LNCAP (cell line): ENCODE results near the gene ECE2.

Source experiments
- TF ChIP-seq, protein P1 (sequence below): fragments of 450-650 bp; IDR thresholded peaks from 2 replicates; pipeline ENCODE4 v1.5.1; 2017; ENCODE audit warnings: mild to moderate bottlenecking

Gene ECE2

GRCh38 chr3:184311633-184312032 is 35.8 kb downstream of the ECE2 start:
- TF ChIP-seq, protein P1, sequence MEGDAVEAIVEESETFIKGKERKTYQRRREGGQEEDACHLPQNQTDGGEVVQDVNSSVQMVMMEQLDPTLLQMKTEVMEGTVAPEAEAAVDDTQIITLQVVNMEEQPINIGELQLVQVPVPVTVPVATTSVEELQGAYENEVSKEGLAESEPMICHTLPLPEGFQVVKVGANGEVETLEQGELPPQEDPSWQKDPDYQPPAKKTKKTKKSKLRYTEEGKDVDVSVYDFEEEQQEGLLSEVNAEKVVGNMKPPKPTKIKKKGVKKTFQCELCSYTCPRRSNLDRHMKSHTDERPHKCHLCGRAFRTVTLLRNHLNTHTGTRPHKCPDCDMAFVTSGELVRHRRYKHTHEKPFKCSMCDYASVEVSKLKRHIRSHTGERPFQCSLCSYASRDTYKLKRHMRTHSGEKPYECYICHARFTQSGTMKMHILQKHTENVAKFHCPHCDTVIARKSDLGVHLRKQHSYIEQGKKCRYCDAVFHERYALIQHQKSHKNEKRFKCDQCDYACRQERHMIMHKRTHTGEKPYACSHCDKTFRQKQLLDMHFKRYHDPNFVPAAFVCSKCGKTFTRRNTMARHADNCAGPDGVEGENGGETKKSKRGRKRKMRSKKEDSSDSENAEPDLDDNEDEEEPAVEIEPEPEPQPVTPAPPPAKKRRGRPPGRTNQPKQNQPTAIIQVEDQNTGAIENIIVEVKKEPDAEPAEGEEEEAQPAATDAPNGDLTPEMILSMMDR = no peak

DNA sequence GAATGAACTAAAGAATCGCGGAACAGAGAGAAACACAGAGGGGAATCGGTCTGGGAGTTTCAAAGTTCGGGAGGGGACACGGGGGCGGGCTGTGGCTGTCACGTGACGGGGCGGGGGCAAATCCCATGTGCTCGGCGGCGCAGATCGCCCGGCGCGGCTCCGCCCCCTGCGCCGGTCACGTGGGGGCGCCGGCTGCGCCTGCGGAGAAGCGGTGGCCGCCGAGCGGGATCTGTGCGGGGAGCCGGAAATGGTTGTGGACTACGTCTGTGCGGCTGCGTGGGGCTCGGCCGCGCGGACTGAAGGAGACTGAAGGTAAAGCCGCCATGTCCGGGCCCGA is 38.5 kb downstream of the ECE2 start, which contains the start of gene EIF4G1:
TSS of gene EIF4G1 (plus strand) at position 244 of the 337 bp plus-strand sequence. CDS start 1,191 bp downstream, outside the sequence.
- TF ChIP-seq, protein P1 = no peak

DNA sequence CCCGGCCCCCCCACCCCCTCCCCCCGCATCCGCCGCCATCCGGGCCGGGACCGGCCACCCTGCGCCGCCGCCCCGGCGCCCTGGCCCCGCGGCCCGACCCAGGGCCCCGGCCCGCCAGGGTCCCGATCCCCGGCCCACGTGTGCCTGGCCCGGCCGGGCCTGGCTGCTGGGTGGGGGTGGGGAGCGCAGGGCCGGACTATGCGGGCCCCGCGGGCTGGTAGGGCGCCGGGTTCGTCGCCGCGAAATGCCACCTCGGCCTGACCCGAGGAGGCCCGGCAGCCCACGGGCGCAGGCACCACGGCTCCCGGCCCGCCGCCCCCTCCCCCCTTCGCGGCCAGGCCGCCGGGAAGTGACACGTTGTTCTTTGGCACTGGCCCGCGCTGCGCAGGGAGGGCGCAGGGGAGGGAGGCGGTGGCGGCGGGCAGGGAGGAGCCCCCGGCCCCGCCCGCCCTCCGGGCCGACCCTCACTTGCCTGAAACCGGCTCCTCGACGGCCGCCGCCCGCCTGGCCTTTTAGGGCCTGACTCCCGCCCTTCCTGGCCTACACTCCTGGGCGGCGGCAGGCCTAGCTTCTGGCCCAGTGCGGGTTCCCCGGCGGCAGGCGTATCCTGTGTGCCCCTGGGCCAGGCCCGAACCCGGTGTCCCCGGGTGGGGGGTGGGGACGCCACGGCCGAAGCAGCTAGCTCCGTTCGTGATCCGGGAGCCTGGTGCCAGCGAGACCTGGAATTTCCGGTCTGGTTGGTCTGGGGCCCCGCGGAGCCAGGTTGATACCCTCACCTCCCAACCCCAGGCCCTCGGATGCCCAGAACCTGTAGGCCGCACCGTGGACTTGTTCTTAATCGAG is 39.1 kb downstream of the ECE2 start:
- TF ChIP-seq, protein P1 = no peak

DNA sequence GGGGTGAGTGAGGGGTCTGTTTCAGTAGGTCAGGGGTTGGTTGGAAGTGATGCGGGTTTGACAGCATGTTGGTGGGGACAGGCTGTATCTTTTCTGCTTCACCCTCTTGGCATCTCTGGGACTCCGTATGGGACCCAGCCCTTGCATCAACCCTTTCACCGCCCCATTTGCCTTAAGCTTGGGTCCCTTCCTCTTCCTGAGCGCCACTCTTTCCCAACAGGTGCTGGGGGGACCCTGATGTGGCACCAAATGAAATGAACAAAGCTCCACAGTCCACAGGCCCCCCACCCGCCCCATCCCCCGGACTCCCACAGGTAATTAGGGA is 39.7 kb downstream of the ECE2 start:
- TF ChIP-seq, protein P1 = no peak

DNA sequence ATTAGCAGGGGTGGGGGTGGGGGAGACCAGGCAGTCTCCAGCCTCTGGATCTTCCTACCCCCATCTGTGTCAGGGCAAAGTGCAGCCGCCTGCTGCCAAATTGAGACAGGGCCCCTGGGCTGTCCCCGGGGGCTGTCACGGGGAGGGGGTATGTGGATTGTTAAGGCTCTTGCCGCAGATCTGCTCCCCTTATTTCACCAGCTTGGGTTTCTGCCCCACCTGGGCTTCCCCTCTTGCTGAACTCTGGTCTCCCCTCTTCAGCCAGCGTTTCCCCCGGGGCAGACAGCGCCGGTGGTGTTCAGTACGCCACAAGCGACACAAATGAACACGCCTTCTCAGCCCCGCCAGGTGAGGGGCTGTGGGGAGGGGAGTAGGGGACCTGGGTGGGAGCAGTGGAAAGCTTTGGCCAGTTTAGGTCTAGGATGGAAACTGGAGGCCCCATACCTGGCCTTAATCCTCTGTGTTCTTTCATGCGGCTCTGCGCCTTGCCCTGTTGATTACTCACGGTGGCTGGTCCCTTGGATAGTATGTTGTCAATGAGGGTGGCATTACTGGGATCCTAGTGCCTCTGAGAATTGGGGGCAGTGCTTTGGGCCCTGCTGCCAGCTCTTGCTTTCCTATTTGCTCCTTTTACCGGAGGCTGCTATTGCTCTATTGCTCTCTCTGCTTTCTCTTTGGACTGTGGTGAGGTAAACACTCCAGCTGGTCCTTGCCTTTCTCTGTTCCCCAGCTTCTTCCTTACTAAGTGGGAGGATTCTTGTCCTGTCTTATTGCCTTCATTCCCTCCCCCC is 40.2 kb downstream of the ECE2 start:
- TF ChIP-seq, protein P1 = no peak

GRCh38 chr3:184316792-184317191 is 41.0 kb downstream of the ECE2 start:
- TF ChIP-seq, protein P1 = no peak

- TF ChIP-seq, protein P1 = no peak
Measured at GRCh38 chr3:184317201-184317600, 41.4 kb downstream of the ECE2 start.
